Stimulated activated CD8-positive, alpha-beta memory T cell treated with anti-CD3 and anti-CD28 coated beads, Interleukin-4, amount 100 ng/mL, for 24 hours (primary cell): Measurements from ENCODE around the gene SEZ6L.

Experiments
- DNase-seq: peaks from one replicate; pipeline ENCODE4 v3.0.0-alpha.2; 2020; ENCODE audit warnings: low read depth

Gene SEZ6L

GRCh38 chr22:26245001-26245400, 75.7 kb downstream of the SEZ6L start:
- no peak for DNase-seq

DNA sequence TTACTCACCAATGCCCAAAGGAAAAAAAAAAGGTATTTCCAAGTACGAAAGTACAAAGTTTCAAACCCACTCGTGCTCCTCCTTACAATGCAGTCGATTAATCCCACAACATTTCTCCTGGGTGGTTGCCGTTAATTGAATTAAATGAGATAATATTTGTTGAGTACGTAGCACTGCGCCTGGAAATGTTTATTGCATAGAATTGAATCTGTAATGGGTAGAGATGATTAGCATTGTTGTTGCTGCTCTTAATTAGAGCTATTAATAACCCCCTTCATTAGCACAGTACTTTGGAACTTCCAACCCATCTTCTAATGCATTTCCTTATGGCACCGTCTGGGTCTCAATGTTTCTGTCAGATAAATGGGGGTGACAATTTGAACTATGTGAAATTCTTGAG, 77.3 kb downstream of the SEZ6L start:
- DNase-seq = no peak

DNA sequence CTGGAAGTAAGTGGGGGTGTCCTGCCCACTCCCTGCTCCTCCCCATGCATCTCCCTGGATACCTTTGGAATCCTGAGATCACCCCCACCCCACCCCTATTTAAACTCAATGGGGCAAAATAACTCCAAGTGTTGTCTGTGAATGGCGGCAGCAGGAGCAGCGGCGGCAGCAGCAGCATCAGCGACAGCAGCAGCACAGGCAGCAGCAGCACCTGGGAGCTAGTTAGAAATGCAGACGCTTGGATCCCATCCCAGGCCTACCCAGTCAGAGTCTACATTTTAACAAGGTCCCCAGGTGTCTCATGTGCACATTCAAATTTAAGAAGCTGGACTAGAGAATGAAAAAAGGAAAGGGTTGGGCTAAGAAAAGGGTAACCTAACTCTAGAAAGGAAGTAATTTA, 82.6 kb downstream of the SEZ6L start:
- DNase-seq = no peak

DNA sequence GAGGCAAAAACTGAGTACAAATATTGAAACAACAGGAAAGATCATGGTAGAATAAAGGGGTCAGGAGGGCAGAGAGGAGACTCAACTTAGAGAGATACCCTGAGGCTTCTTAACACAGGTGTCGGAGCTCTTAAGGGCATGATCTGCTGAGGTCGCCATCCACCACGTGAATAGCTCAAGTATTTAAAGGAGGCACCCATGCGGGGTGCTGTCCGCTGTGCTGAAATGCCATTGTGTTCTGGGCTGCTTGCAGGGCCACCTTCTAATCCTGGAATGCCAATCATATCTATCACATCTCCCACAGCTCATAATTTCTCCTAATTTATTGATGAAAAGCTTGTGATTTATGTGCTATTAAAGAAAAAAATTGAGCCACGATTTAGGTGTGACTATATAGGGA, 90.2 kb downstream of the SEZ6L start:
- no peak for DNase-seq

DNA sequence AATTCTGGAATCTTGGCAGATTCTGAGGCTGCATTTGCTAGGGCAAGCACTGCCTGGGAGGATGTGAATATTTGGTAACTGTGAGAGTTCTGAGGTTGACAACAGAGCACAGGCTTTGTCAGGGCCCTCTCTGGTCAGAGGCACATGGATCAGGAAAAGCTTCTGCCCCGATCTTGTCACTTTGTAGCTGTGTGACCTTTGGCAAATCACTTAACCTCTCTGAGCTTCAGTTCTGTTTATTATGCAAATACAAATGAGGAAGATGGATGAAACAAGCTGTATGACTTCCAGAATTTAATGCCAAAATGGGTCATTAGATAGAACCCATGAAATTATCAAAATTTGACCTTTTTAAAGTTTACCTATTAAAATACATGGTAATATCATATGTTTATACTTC, 94.9 kb downstream of the SEZ6L start:
- no peak for DNase-seq

GRCh38 chr22:26265281-26265680, 96.0 kb downstream of the SEZ6L start:
- no peak for DNase-seq

DNA sequence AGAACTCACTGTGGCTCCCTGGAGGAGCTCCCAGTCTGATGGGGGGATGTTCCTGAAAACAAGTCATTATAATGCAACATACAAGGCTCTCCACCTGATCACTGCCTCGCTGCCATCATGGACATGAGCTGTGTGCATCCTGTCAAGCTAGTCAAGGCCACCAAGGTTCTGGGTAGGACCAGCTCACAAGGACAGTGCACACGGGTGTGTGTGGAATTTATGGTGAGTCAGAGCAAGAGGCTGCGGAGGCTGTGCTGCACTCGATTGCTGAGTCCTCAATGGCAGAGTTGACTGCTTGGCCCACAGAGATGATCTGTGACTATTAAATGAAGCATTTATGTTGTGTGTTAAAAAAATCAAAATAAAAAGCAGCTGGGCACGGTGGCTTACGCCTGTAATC, 96.6 kb downstream of the SEZ6L start:
- no peak for DNase-seq

DNA sequence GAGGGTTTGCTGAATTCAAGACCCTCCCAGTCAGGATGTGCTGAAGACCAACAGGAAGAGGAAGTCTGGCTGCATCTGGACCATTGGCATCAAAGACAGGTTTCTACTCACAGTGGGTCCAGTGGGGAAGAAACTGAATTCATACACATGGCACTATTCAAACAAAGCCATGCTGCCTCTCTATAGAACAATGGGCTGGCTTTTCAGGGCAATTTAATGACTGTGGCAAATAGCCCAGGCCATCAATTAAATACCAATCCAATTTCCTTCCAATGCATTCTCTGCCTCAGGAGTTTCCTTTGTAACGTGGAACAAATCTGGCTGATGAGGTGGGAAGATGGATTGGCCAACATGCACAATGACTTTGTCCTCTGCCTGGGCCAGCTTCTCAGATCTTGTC, 98.6 kb downstream of the SEZ6L start:
- DNase-seq = no peak

DNA sequence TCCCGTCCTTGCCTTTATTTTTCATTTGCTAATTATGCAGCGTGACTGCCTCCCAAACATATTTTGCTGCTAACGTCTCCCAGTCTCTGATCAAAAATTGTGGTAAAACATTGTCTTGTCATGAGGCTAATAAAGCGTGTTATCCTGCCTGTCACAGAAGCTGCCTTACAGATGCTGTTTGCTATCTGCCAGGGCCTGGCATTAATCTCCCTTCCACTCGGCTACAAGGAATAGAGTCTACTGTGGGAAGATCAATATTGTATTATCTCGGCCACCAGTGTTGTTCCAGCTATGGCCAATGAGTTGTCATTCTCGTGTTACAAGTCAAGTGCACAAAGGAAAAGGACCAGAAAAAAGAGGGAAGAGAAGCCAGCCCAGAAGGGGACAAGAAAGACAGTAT, 100.3 kb downstream of the SEZ6L start:
- no peak for DNase-seq

DNA sequence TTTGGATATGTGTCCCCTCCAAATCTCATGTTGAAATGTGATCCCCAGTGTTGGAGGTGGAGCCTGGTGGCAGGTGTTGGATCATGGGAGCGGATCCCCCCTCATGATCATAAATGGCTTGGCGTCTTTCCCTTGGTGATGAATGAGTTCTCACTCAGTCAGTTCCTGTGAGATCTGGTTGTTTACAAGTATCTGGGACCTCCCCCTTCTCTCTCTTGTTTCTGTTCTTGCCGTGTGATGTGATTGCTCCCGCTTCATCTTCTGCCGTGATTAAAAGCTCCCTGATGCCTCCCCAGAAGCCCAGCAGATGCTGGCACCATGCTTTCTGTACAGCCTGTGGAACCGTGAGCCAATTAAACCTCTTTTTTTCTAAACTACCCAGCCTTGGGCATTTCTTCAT, 102.2 kb downstream of the SEZ6L start:
- no peak for DNase-seq

GRCh38 chr22:26273011-26273675, 103.9 kb downstream of the SEZ6L start:
- DNase-seq = no peak

GRCh38 chr22:26276529-26277160, 107.4 kb downstream of the SEZ6L start:
- no peak for DNase-seq

- no peak for DNase-seq
Measured at GRCh38 chr22:26281941-26282340, 112.7 kb downstream of the SEZ6L start.

DNA sequence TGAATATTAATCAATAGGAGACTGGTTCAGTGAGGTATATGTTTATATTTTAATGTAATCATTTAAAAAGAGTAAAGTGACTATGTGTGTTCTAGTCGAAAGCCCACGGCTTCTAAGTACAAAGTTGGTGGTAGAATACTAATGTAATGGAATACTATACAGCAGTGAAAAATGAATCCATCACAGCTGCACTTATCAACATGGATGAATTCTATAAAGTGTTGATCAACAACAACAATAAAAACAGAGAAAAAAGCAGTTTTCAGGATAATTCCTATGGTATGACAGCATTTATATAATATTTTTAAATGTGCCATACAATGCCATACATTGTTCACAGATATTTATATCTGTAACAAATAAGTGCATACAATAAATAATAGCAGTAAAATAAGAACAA, 114.1 kb downstream of the SEZ6L start:
- no peak for DNase-seq

DNA sequence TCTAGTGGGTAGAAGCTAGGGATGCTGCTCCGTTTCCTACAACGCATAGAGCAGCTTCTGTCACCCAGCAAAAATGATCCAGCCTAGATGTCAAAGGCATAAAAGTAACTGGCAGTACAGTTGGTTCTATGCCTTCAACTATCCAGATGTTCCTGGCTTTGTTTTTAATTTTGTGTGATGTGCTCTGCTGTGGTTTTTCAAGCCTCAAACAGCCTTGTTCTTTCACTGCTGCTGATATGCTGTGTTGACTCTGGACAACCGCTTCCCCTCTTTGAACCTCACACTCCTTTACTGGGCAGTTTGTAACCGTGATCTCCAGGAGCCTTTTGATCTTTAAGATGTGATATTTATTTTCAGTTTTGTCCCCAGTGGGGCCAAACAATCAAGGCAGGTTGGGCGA, 116.4 kb downstream of the SEZ6L start:
- DNase-seq = no peak

DNA sequence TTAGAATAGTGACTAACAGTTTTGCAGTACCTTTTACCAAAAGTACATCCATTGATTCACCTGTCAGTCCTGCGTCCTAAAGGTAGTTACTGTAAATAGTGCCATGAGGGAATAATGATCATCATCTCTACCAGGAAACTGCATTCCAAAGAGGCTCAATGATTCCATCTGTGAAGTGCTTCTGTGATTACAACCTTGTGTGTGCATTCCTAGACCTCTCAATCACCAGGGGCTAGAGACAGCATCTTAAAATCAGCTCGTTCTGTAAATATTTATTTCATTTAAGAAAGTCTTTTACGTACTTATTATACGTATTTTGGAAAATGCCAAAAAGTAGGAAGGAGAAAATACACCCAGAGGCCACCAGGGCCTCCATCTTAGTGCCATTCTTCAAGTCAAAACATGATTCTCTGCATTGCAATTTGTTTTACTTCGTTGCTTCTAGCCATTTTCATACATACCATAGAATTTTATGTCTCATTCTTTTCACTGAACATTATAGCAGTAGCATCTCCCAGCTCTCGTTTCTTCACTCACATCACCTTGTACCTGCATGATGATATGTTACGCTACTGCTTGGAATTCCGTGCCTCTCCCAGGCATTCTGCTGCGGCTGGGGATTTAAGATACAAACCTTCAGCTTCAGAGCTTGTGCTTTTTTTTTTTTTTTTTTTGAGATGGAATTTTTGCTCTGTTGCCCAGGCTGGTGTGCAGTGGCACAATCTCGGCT, 117.0 kb downstream of the SEZ6L start:
- DNase-seq = no peak

GRCh38 chr22:26287382-26288225, 118.3 kb downstream of the SEZ6L start:
- no peak for DNase-seq

DNA sequence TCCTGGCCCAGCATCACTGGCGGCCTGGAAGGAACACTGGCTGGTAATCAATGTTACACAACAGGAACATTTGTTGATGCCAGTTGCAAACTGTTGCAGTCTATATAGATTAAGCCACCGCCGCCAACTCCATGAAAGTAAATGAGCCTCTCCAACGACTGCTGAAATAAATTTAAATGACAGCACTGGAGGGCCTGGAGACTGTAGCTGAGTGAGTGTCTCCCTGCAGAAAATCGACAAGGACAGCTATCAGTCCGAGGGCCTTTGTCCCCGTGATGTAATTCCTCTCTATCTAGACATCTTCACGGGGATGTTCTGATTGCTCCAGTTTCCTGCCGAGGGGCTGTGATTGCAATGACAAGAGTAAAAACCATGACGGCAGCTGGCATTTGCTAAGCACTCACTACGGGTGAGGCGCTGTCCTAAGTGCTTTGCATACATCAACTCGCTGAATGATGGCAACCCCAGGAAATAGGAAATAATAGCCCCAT, 120.4 kb downstream of the SEZ6L start:
- DNase-seq = no peak

- DNase-seq = no peak
Measured at GRCh38 chr22:26291940-26292666, 122.8 kb downstream of the SEZ6L start.

DNA sequence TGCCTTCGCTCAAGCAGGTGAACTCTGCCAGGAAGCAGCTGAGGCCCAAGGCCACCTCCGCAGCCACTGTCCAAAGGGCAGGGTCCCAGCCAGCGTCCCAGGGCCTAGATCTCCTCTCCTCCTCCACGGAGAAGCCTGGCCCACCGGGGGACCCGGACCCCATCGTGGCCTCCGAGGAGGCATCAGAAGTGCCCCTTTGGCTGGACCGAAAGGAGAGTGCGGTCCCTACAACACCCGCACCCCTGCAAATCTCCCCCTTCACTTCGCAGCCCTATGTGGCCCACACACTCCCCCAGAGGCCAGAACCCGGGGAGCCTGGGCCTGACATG, 123.4 kb downstream of the SEZ6L start:
- DNase-seq = no peak

DNA sequence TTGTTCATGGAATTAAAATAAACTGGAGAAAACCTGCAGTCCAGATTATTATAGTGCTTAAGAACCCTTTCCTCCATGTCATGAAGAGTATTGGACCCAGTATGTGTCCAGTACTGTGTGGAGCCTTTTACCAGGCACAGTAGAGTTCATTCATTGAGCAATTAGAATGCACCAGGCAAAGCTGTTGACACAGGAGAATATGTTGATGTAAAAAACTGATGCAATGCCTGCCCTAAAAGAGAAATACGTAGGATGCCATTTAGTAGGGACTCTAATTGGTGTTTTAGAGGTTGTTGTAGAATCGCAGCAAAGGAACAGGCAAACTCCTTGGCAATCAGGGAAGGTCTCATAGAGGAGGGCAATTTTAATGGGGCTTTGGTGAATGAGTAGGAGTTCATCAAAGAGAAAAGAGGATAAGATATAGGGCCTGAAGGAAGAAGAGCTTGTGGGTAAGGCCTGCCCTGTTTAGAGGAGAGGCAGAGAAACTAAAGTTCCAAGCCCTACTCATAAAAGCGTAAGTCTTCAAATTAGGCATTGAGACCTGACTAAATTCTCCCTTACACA, 126.4 kb downstream of the SEZ6L start:
- no peak for DNase-seq
